ENCODE measurements around the gene TLE1. TPM values are rescaled to one million over a fixed set of nuclear protein-coding genes. Genes with fewer than 3 reads are reported as not detected.
A peak's percentile ranks its signal among the peaks of the same experiment; 100 is the strongest.

The TLE1 gene
- total and polyA plus RNA-seq, 2 donors (not counting 1 experiment from before 2014, with no cell fraction given), result 33.5 to 80.3 TPM

GRCh38 chr9:81656004-81656403 is 33.3 kb downstream of the TLE1 start:
- DNase-seq, result peak; percentile 89
- 0% methylated on average over 2 of the region's 3 CpGs for WGBS (ENCODE audit: insufficient coverage)
- peak overlapping the region; percentile 95 for H3K27ac Mint-ChIP-seq

DNA sequence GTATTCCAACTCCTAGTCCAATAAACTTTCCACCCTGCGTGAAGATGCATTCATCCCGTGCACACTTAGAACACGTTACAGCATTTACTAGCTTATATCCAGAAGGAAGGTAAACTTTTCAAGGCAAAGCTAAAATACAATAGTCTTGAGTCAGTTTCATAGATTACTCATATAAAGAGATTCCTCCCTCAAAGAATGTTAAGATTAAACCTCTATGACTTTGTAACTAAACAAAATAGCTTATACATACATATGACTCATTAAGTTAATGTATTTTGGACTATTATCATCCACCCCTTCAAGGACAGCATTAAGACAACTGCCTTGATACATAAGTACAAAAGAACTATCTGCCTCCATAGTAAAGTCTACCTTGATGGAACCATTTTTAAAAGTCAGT is 36.1 kb downstream of the TLE1 start:
- POLR2A ChIA-PET, result interaction anchor here (0.5 kb wide), 1 partner anchor 20 kb away, joined by 5 read pairs; no protein-coding TSS in a partner anchor
- H3K4me2 ChIP-seq (replicated peaks; ENCODE audit: low read depth, low read length, poor library complexity, severe bottlenecking), result peak overlapping the region; percentile 66
- intact Hi-C loops (cut with micrococcal nuclease), result loop anchor here (10.0 kb wide), 1 partner anchor 58 kb away; no protein-coding TSS in a partner anchor
- H3K27me3 ChIP-seq (replicated peaks in 1 of 4; ENCODE audit: control extremely low read depth in 1 of 4, control insufficient read depth in 3 of 4, insufficient read depth in 4 of 4, low read length in 3 of 4), result no peaks in the 10 kb centered on the region
- CTCF ChIA-PET, result interaction anchor here (1.2 to 4.6 kb wide), 2 partner anchors 35 to 131 kb away, joined by 5 to 36 read pairs; partner anchors contain the start of gene TLE1
- H2AFZ ChIP-seq (ENCODE audit: insufficient read depth, low read depth, low read length, poor library complexity, severe bottlenecking), result no peak overlapping the region
- TF ChIP-seq, protein P1, sequence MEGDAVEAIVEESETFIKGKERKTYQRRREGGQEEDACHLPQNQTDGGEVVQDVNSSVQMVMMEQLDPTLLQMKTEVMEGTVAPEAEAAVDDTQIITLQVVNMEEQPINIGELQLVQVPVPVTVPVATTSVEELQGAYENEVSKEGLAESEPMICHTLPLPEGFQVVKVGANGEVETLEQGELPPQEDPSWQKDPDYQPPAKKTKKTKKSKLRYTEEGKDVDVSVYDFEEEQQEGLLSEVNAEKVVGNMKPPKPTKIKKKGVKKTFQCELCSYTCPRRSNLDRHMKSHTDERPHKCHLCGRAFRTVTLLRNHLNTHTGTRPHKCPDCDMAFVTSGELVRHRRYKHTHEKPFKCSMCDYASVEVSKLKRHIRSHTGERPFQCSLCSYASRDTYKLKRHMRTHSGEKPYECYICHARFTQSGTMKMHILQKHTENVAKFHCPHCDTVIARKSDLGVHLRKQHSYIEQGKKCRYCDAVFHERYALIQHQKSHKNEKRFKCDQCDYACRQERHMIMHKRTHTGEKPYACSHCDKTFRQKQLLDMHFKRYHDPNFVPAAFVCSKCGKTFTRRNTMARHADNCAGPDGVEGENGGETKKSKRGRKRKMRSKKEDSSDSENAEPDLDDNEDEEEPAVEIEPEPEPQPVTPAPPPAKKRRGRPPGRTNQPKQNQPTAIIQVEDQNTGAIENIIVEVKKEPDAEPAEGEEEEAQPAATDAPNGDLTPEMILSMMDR (IDR thresholded peaks at IDR 0.05), result no peak
- no peak for TF ChIP-seq EZH2 (IDR thresholded peaks at IDR 0.05; ENCODE audit: borderline replicate concordance, insufficient read depth, low read depth, low read length, poor library complexity, severe bottlenecking)
- peaks cover 28% of the 10 kb centered on the region for H3K79me2 ChIP-seq (ENCODE audit: control insufficient read depth, insufficient read depth, low read length)
- Mint-ChIP-seq H3K4me3 (peak overlapping the region; percentile 63), H3K9me3 (ENCODE audit: insufficient read depth) (no peaks in the 10 kb centered on the region), H3K4me1 (peaks cover 72% of the 10 kb centered on the region), H3K27me3 (no peaks in the 10 kb centered on the region), H3K27ac (peak overlapping the region; percentile 68)
- H3K4me3 ChIP-seq (ENCODE audit: control extremely low read depth in 1 of 5, extremely low read depth in 1 of 5, insufficient read depth in 1 of 5, low read depth in 2 of 5, low read length in 4 of 5), result peak overlapping the region in 1 of 5 experiments; percentile 30
- H3K36me3 ChIP-seq (replicated peaks in 1 of 2; ENCODE audit: control extremely low read depth in 1 of 2, control insufficient read depth in 1 of 2, extremely low read depth in 1 of 2, insufficient read depth in 2 of 2, low read length in 1 of 2), result peaks cover 10 to 20% of the 10 kb centered on the region in 2 experiments
- ATAC-seq (ENCODE audit: low read depth), result no peak
- H3K27ac ChIP-seq (ENCODE audit: low read length in 2 of 2), result peak overlapping the region; percentile 21 to 57
- H3K9ac ChIP-seq (ENCODE audit: low read length), result peak overlapping the region; percentile 45
- peaks cover 4% of the 10 kb centered on the region for H4K20me1 ChIP-seq (ENCODE audit: control insufficient read depth, insufficient read depth, low read length, poor library complexity, severe bottlenecking)
- H3K9me3 ChIP-seq (ENCODE audit: control extremely low read depth in 1 of 3, control insufficient read depth in 2 of 3, insufficient read depth in 1 of 3, low read length in 2 of 3), result no peaks in the 10 kb centered on the region
- no CpG with 5 or more reads among the region's 3 CpGs for WGBS (ENCODE audit: insufficient coverage)
- DNase-seq, result no peak
- peaks cover 54 to 69% of the 10 kb centered on the region in 2 donors for H3K4me1 ChIP-seq (ENCODE audit: control insufficient read depth in 2 of 2, insufficient read depth in 2 of 2, low read length in 2 of 2)

More at GRCh38 chr9:81656004-81656403, 33.3 kb downstream of the TLE1 start:
- H3K27ac ChIP-seq (ENCODE audit: low read length in 2 of 2), result peak overlapping the region; percentile 89 to 91
- Mint-ChIP-seq H3K4me3 (peak overlapping the region; percentile 85), H3K9me3 (ENCODE audit: insufficient read depth) (no peaks in the 10 kb centered on the region), H3K27me3 (no peaks in the 10 kb centered on the region), H3K4me1 (peaks cover 80% of the 10 kb centered on the region)
- peak overlapping the region; percentile 56 for H3K9ac ChIP-seq (ENCODE audit: low read length)
- H4K20me1 ChIP-seq (ENCODE audit: control insufficient read depth, insufficient read depth, low read length, poor library complexity, severe bottlenecking), result peaks cover 20% of the 10 kb centered on the region
- TF ChIP-seq EZH2 (IDR thresholded peaks at IDR 0.05; ENCODE audit: borderline replicate concordance, insufficient read depth, low read depth, low read length, poor library complexity, severe bottlenecking), result no peak
- H3K36me3 ChIP-seq (replicated peaks in 1 of 2; ENCODE audit: control extremely low read depth in 1 of 2, control insufficient read depth in 1 of 2, extremely low read depth in 1 of 2, insufficient read depth in 2 of 2, low read length in 1 of 2), result peaks cover 2 to 5% of the 10 kb centered on the region in 2 experiments
- ATAC-seq (ENCODE audit: low read depth), result peak; percentile 86
- H3K4me3 ChIP-seq (ENCODE audit: control extremely low read depth in 1 of 5, extremely low read depth in 1 of 5, insufficient read depth in 1 of 5, low read depth in 2 of 5, low read length in 4 of 5), result peak overlapping the region in 4 of 5 experiments; percentile 31 to 67 (median 38)
- H3K4me2 ChIP-seq (replicated peaks; ENCODE audit: low read depth, low read length, poor library complexity, severe bottlenecking), result peak overlapping the region; percentile 85
- no peaks in the 10 kb centered on the region for H3K9me3 ChIP-seq (ENCODE audit: control extremely low read depth in 1 of 3, control insufficient read depth in 2 of 3, insufficient read depth in 1 of 3, low read length in 2 of 3)
- peaks cover 70 to 86% of the 10 kb centered on the region in 2 donors for H3K4me1 ChIP-seq (ENCODE audit: control insufficient read depth in 2 of 2, insufficient read depth in 2 of 2, low read length in 2 of 2)
- CTCF ChIA-PET, result interaction anchor here (1.0 to 4.6 kb wide), 5 partner anchors 17 to 133 kb away, joined by 3 to 36 read pairs (median 7); partner anchors contain the start of gene TLE1
- POLR2A ChIA-PET, result interaction anchor here (0.7 to 1.6 kb wide), 6 partner anchors 10 to 671 kb away, joined by 3 to 5 read pairs (median 3); no protein-coding TSS in a partner anchor
- H3K27me3 ChIP-seq (replicated peaks in 1 of 4; ENCODE audit: control extremely low read depth in 1 of 4, control insufficient read depth in 3 of 4, insufficient read depth in 4 of 4, low read length in 3 of 4), result no peaks in the 10 kb centered on the region
- intact Hi-C loops (cut with micrococcal nuclease), result loop anchor here (1.0 to 10.0 kb wide), 4 partner anchors 9 to 61 kb away; partner anchors contain the start of gene TLE1
- H3K79me2 ChIP-seq (ENCODE audit: control insufficient read depth, insufficient read depth, low read length), result peaks cover 39% of the 10 kb centered on the region
- no peak overlapping the region for H2AFZ ChIP-seq (ENCODE audit: insufficient read depth, low read depth, low read length, poor library complexity, severe bottlenecking)
